Astrocyte (in vitro differentiated cells and primary cell): Measurements from ENCODE around the gene KISS1R. TPM values are rescaled to one million over a fixed set of nuclear protein-coding genes. Genes with fewer than 3 reads are reported as not detected.
"Not testable (repeated sequence)": the region's sequence is repeated elsewhere in the genome, so short reads cannot be mapped to it uniquely, and the experiment has no call there.

Source experiments
- DNase-seq: peaks from one replicate; pipeline ENCODE4 v3.0.0-alpha.2; 2010; ENCODE audit warnings: low read depth
- FAIRE-seq: peaks from 2 replicates; lab custom pipeline; 2011; peaks lifted over from hg19 to GRCh38; lab: Jason Lieb, UNC
- H2AFZ ChIP-seq: 2 replicates; pipeline ENCODE4 v1.6.0; 2012; ENCODE audit warnings: low read depth, low read length, inconsistent platforms
- H3K27ac ChIP-seq: 2 replicates; pipeline ENCODE4 v1.5.1; 2011; ENCODE audit warnings: low read depth, low read length, inconsistent platforms
- H3K27me3 ChIP-seq: 2 replicates; pipeline ENCODE4 v1.6.0; 2011; ENCODE audit warnings: low read length, inconsistent platforms; ENCODE audit not compliant: insufficient read depth
- H3K36me3 ChIP-seq: 2 replicates; pipeline ENCODE4 v1.5.1; 2011; ENCODE audit warnings: low read length, inconsistent platforms; ENCODE audit not compliant: insufficient read depth
- H3K4me1 ChIP-seq: 2 replicates; pipeline ENCODE4 v1.5.1; 2011; ENCODE audit warnings: low read length, inconsistent platforms; ENCODE audit not compliant: insufficient read depth
- H3K4me2 ChIP-seq: 2 replicates; pipeline ENCODE4 v1.6.0; 2012; ENCODE audit warnings: low read length, inconsistent platforms
- H3K4me3 ChIP-seq: 2 replicates; pipeline ENCODE4 v1.5.1; 2011; ENCODE audit warnings: low read depth, mild to moderate bottlenecking, low read length, inconsistent platforms; ENCODE audit not compliant: insufficient read depth
- H3K79me2 ChIP-seq: 2 replicates; pipeline ENCODE4 v1.6.0; 2012; ENCODE audit warnings: mild to moderate bottlenecking, low read length, inconsistent platforms; ENCODE audit not compliant: insufficient read depth
- H3K9ac ChIP-seq: 2 replicates; pipeline ENCODE4 v1.6.0; 2012; ENCODE audit warnings: mild to moderate bottlenecking, low read length, inconsistent platforms
- H3K9me3 ChIP-seq: 2 replicates; pipeline ENCODE4 v1.5.1; 2012; ENCODE audit warnings: low read depth, mild to moderate bottlenecking, low read length, inconsistent platforms; ENCODE audit not compliant: insufficient read depth
- H4K20me1 ChIP-seq: 2 replicates; pipeline ENCODE4 v1.6.0; 2012; ENCODE audit warnings: low read length, inconsistent platforms; ENCODE audit not compliant: insufficient read depth
- H3K27ac Mint-ChIP-seq: one replicate; pipeline ENCODE4 v1.8.0; 2021; ENCODE audit warnings: mild to moderate bottlenecking, mixed read lengths; ENCODE audit not compliant: unreplicated experiment
- H3K27me3 Mint-ChIP-seq: one replicate; pipeline ENCODE4 v1.8.0; 2021; ENCODE audit warnings: low read depth, mixed read lengths; ENCODE audit not compliant: unreplicated experiment
- H3K36me3 Mint-ChIP-seq: one replicate; pipeline ENCODE4 v1.8.0; 2021; ENCODE audit warnings: low read depth, mixed read lengths; ENCODE audit not compliant: unreplicated experiment
- H3K4me1 Mint-ChIP-seq: one replicate; pipeline ENCODE4 v1.8.0; 2021; ENCODE audit warnings: low read depth, mixed read lengths; ENCODE audit not compliant: unreplicated experiment
- H3K4me3 Mint-ChIP-seq: one replicate; pipeline ENCODE4 v1.8.0; 2021; ENCODE audit warnings: mild to moderate bottlenecking, moderate library complexity, mixed read lengths; ENCODE audit not compliant: unreplicated experiment
- H3K9me3 Mint-ChIP-seq: one replicate; pipeline ENCODE4 v1.8.0; 2021; ENCODE audit warnings: mild to moderate bottlenecking, mixed read lengths; ENCODE audit not compliant: unreplicated experiment
- CTCF ChIP-seq: IDR thresholded peaks from 2 replicates; pipeline ENCODE4 v1.5.1; 2011; ENCODE audit warnings: low read depth, mild to moderate bottlenecking, inconsistent platforms, low read length, moderate library complexity; ENCODE audit not compliant: insufficient read depth
- EZH2 ChIP-seq: IDR thresholded peaks from 2 replicates; pipeline ENCODE4 v1.6.1; 2012; ENCODE audit warnings: mild to moderate bottlenecking, low read length, inconsistent platforms; ENCODE audit not compliant: insufficient read depth
- total RNA-seq: library from RNA; stranded (reverse); gene quantifications from 2 replicates; pipeline ENCODE4 v1.2.1, GENCODE V29; 2021

Gene KISS1R
- total RNA-seq, 1 donor from 2014 or later = not detected

GRCh38 chr19:890831-891230 lies 26.3 kb upstream of the KISS1R start:
- Histone ChIP-seq H3K9ac (no peak overlapping the region), H3K9me3 (no peaks in the 10 kb centered on the region), H3K4me2 (no peak overlapping the region), H4K20me1 (peaks cover under 1% of the 10 kb centered on the region), H3K27ac (no peak overlapping the region), H3K4me1 (no peaks in the 10 kb centered on the region), H3K4me3 (no peak overlapping the region), H3K79me2 (peaks cover 23% of the 10 kb centered on the region), H3K36me3 (no peaks in the 10 kb centered on the region), H2AFZ (no peak overlapping the region), H3K27me3 (no peaks in the 10 kb centered on the region)
- no peak for FAIRE-seq
- Mint-ChIP-seq H3K27me3 (no peaks in the 10 kb centered on the region), H3K36me3 (peaks cover 13% of the 10 kb centered on the region), H3K9me3 (no peaks in the 10 kb centered on the region), H3K27ac (no peak overlapping the region), H3K4me3 (peak overlapping the region; percentile 76), H3K4me1 (no peaks in the 10 kb centered on the region)
- DNase-seq = no peak
- TF ChIP-seq EZH2 = no peak
- TF ChIP-seq CTCF = no peak

- H3K27ac ChIP-seq, H3K9me3 ChIP-seq, H3K27me3 ChIP-seq, H3K9me3 Mint-ChIP-seq, DNase-seq, H2AFZ ChIP-seq, H3K4me1 ChIP-seq, H3K4me1 Mint-ChIP-seq, H4K20me1 ChIP-seq, H3K36me3 ChIP-seq, FAIRE-seq, H3K27me3 Mint-ChIP-seq, H3K27ac Mint-ChIP-seq: not testable (repeated sequence)
- H3K4me3 ChIP-seq = peak overlapping the region; percentile 87
- H3K9ac ChIP-seq = peak overlapping the region; percentile 91
- peaks cover 23% of the 10 kb centered on the region for H3K79me2 ChIP-seq
- peak overlapping the region; percentile 96 for H3K4me2 ChIP-seq
- Mint-ChIP-seq H3K36me3 (peaks cover 17% of the 10 kb centered on the region), H3K4me3 (peak overlapping the region; percentile 88)
Measured at GRCh38 chr19:891421-892200, 25.5 kb upstream of the KISS1R start.

- H3K27me3 Mint-ChIP-seq = no peaks in the 10 kb centered on the region
- no peaks in the 10 kb centered on the region for H3K4me1 Mint-ChIP-seq
- Histone ChIP-seq H3K9ac (peak overlapping the region; percentile 91), H3K27ac (peak overlapping the region; percentile 12), H3K4me3 (peak overlapping the region; percentile 87), H4K20me1 (peaks cover 9% of the 10 kb centered on the region), H3K79me2 (peaks cover 23% of the 10 kb centered on the region), H3K4me2 (peak overlapping the region; percentile 96), H3K4me1 (no peaks in the 10 kb centered on the region), H3K9me3 (no peaks in the 10 kb centered on the region), H3K36me3 (no peaks in the 10 kb centered on the region), H3K27me3 (no peaks in the 10 kb centered on the region), H2AFZ (no peak overlapping the region)
- DNase-seq (no peak), FAIRE-seq (no peak)
- H3K36me3 Mint-ChIP-seq = peaks cover 13% of the 10 kb centered on the region
- peak overlapping the region; percentile 62 for H3K27ac Mint-ChIP-seq
- no peak for TF ChIP-seq CTCF
- TF ChIP-seq EZH2 = no peak
- H3K4me3 Mint-ChIP-seq = peak overlapping the region; percentile 88
- no peaks in the 10 kb centered on the region for H3K9me3 Mint-ChIP-seq
Measured at GRCh38 chr19:892243-892893, 24.8 kb upstream of the KISS1R start.
